OCI-LY7 (cell line): ENCODE results near the gene ST6GALNAC2. TPM values are rescaled to one million over a fixed set of nuclear protein-coding genes. Genes with fewer than 3 reads are reported as not detected.

ENCODE experiments used
- BruUV-seq: library from RNA; stranded (reverse); fragments of 400-500 nt; replicated peaks from 2 replicates; lab custom pipeline; 2021; lab: Mats Ljungman, UMichigan
- CTCF ChIA-PET: fragments of 300-600 bp; sonication (Branson Sonifier 250); formaldehyde crosslinking; loops from one replicate; lab custom pipeline; 2022; ENCODE audit warnings: antibody characterized with exemption; ENCODE audit not compliant: unreplicated experiment; lab: Charles Lee
- POLR2A ChIA-PET: fragments of 300-600 bp; sonication (Branson Sonifier 250); formaldehyde crosslinking; loops from one replicate; lab custom pipeline; 2022; ENCODE audit warnings: antibody characterized with exemption; lab: Charles Lee
- DNase-seq: peaks from one replicate; pipeline ENCODE4 v3.0.0-alpha.2; 2015; ENCODE audit warnings: low spot score
- H2AFZ ChIP-seq: fragments of 200-600 bp; sonication (generic), shearing (Covaris generic); 2 replicates; pipeline ENCODE4 v1.6.1; 2014; ENCODE audit warnings: mild to moderate bottlenecking, antibody characterized with exemption, low read length, moderate library complexity
- H3K27ac ChIP-seq: fragments of 200-600 bp; sonication (generic); 2 replicates; pipeline ENCODE4 v1.5.1; 2014; ENCODE audit warnings: mixed run types, low read depth, mild to moderate bottlenecking, moderate library complexity, low read length, inconsistent platforms; ENCODE audit not compliant: poor library complexity, severe bottlenecking
- H3K36me3 ChIP-seq: fragments of 200-600 bp; sonication (generic); 2 replicates; pipeline ENCODE4 v1.6.1; 2014; ENCODE audit warnings: mild to moderate bottlenecking, antibody characterized with exemption, low read length, moderate library complexity, mixed read lengths; ENCODE audit not compliant: insufficient read depth
- H3K4me1 ChIP-seq: fragments of 200-600 bp; sonication (generic); 2 replicates; pipeline ENCODE4 v1.5.1; 2014; ENCODE audit warnings: mild to moderate bottlenecking, low read length; ENCODE audit not compliant: insufficient read depth, poor library complexity, severe bottlenecking
- H3K4me2 ChIP-seq: fragments of 200-600 bp; sonication (generic); 2 replicates; pipeline ENCODE4 v1.6.1; 2014; ENCODE audit warnings: mild to moderate bottlenecking, low read length
- H3K4me3 ChIP-seq: fragments of 200-600 bp; sonication (generic); 2 replicates; pipeline ENCODE4 v1.5.1; 2014; ENCODE audit warnings: mild to moderate bottlenecking, low read depth, low read length; ENCODE audit not compliant: poor library complexity, severe bottlenecking
- H3K79me2 ChIP-seq: fragments of 200-600 bp; sonication (generic); 2 replicates; pipeline ENCODE4 v1.6.1; 2016; ENCODE audit warnings: low read depth, mild to moderate bottlenecking, low read length, moderate library complexity, mixed read lengths; ENCODE audit not compliant: insufficient read depth
- H3K9me2 ChIP-seq: fragments of 200-600 bp; sonication (generic); 2 replicates; pipeline ENCODE4 v1.6.1; 2016; ENCODE audit warnings: mild to moderate bottlenecking, low read length, mixed read lengths; ENCODE audit not compliant: insufficient read depth
- H3K9me3 ChIP-seq: fragments of 200-600 bp; sonication (generic); 2 replicates; pipeline ENCODE4 v1.6.1; 2014; ENCODE audit warnings: mild to moderate bottlenecking, mixed run types, low read length, mixed read lengths
- H4K20me1 ChIP-seq: fragments of 200-600 bp; sonication (generic); 2 replicates; pipeline ENCODE4 v1.6.1; 2014; ENCODE audit warnings: mild to moderate bottlenecking, antibody characterized with exemption, low read length, moderate library complexity, mixed read lengths; ENCODE audit not compliant: insufficient read depth
- EZH2phosphoT487 ChIP-seq: fragments of 200-600 bp; sonication (generic); IDR thresholded peaks from 2 replicates; pipeline ENCODE4 v1.6.1; 2018; ENCODE audit warnings: low read depth, borderline replicate concordance, mild to moderate bottlenecking, mixed run types, antibody characterized with exemption, low read length, moderate library complexity, mixed read lengths
- intact Hi-C: fragments of 100-400 bp; cut with micrococcal nuclease; formaldehyde crosslinking; loops from one replicate; pipeline ENCODE4 v1.10.0; 2022; ENCODE audit not compliant: unreplicated experiment
- total RNA-seq, 2 experiments: library from RNA; depleted of rRNA in 1 of 2; stranded (reverse); fragments of >200 nt in 1 of 2; shearing (Covaris generic) in 1 of 2; gene quantifications; 2 replicates each; pipeline ENCODE4 v1.2.3, GENCODE V29; 2014 to 2022
- TF ChIP-seq, protein P1 (sequence below): fragments of 200-600 bp; sonication (generic); conservative IDR thresholded peaks from 2 replicates; pipeline ENCODE4 v1.5.1; 2014; ENCODE audit warnings: mild to moderate bottlenecking, antibody characterized with exemption, low read length, moderate library complexity, mixed read lengths

The ST6GALNAC2 gene
- total RNA-seq, 2 experiments from 2014 or later = not detected

DNA sequence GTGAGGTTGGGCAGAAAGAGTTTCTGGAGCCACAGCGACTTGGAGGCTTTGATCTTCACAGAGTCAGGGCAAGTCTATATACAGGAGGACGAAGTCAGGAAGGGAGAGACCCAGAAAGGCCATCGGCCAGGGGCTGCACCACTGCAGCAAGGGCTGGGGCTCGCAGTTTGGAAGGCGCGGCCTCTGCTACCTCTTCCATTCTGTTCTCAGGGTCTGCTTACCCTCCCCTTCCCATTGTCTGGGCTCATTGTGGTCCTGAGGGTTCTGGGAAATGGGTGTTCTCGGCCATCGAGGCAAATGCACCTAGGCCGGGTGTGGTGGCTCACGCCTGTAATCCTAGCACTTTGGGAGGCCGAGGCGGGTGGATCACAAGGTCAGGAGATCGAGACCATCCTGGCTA, 41.9 kb upstream of the ST6GALNAC2 start:
- Histone ChIP-seq H3K9me3 (no peaks in the 10 kb centered on the region), H3K27ac (no peak overlapping the region), H3K4me3 (no peak overlapping the region), H3K4me1 (peaks cover 4% of the 10 kb centered on the region), H4K20me1 (no peaks in the 10 kb centered on the region), H3K4me2 (no peak overlapping the region), H2AFZ (no peak overlapping the region), H3K36me3 (no peaks in the 10 kb centered on the region), H3K9me2 (no peaks in the 10 kb centered on the region), H3K79me2 (no peaks in the 10 kb centered on the region)
- TF ChIP-seq, protein P1, sequence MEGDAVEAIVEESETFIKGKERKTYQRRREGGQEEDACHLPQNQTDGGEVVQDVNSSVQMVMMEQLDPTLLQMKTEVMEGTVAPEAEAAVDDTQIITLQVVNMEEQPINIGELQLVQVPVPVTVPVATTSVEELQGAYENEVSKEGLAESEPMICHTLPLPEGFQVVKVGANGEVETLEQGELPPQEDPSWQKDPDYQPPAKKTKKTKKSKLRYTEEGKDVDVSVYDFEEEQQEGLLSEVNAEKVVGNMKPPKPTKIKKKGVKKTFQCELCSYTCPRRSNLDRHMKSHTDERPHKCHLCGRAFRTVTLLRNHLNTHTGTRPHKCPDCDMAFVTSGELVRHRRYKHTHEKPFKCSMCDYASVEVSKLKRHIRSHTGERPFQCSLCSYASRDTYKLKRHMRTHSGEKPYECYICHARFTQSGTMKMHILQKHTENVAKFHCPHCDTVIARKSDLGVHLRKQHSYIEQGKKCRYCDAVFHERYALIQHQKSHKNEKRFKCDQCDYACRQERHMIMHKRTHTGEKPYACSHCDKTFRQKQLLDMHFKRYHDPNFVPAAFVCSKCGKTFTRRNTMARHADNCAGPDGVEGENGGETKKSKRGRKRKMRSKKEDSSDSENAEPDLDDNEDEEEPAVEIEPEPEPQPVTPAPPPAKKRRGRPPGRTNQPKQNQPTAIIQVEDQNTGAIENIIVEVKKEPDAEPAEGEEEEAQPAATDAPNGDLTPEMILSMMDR = no peak
- TF ChIP-seq EZH2phosphoT487 = no peak
- ChIA-PET POLR2A (no interaction called here), CTCF (no interaction called here)
- no peak for DNase-seq
- intact Hi-C loops = no loop called here
- BruUV-seq = no TSS peak

DNA sequence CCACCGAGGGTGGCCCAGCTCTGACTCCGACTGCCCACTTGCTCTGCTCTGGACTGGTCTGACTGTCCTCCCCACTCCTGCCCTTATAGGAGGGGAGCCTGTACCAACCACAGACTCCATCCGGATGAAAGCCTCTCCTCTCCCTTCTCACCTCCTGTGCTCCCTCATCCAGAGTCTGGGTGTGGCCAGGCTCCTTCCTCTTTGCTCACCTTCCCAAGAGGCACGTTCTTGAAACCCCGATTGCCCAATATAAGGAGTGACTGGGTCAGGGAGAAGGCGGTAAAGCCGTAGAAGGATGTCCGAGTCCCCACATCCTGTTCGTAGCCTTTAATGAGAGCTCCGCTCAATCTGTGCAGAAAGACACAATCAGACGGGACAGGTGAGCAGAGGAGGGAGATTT, 40.8 kb upstream of the ST6GALNAC2 start:
- Histone ChIP-seq H4K20me1 (no peaks in the 10 kb centered on the region), H3K4me2 (no peak overlapping the region), H3K9me3 (no peaks in the 10 kb centered on the region), H2AFZ (no peak overlapping the region), H3K4me1 (peaks cover 4% of the 10 kb centered on the region), H3K36me3 (no peaks in the 10 kb centered on the region), H3K79me2 (no peaks in the 10 kb centered on the region), H3K27ac (no peak overlapping the region), H3K9me2 (no peaks in the 10 kb centered on the region), H3K4me3 (no peak overlapping the region)
- CTCF ChIA-PET = interaction anchor here (0.5 to 1.0 kb wide), 2 partner anchors 12 to 168 kb away, joined by 4 read pairs; no protein-coding TSS in a partner anchor
- POLR2A ChIA-PET = no interaction called here
- DNase-seq = no peak
- no TSS peak for BruUV-seq
- intact Hi-C loops = no loop called here
- TF ChIP-seq, protein P1 = no peak
- TF ChIP-seq EZH2phosphoT487 = no peak

DNA sequence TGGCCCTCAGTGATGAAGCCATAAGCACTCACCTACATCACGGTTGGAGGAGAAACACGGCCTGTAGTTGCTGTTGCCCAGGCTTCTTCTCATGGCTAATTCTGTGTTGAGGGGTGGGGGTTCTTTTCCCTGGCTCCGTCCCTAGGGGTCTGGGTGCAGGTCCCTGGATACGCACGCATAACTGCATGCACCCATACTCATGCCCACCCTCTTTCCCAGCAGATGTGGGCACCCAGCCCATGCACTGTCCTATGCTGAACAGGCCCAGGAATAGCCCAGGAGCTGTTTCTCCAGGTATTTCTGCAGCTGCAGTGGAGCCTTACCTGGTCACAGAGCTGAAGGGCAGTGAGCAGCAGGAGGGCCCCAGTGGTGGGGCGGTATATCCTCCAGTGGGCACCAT, 39.8 kb upstream of the ST6GALNAC2 start:
- intact Hi-C loops = no loop called here
- TF ChIP-seq, protein P1 = no peak
- Histone ChIP-seq H3K79me2 (no peaks in the 10 kb centered on the region), H3K4me1 (peaks cover 4% of the 10 kb centered on the region), H3K9me2 (no peaks in the 10 kb centered on the region), H3K4me2 (no peak overlapping the region), H3K27ac (no peak overlapping the region), H3K9me3 (no peaks in the 10 kb centered on the region), H3K4me3 (no peak overlapping the region), H3K36me3 (no peaks in the 10 kb centered on the region), H4K20me1 (no peaks in the 10 kb centered on the region), H2AFZ (no peak overlapping the region)
- ChIA-PET CTCF (interaction anchor here (0.6 to 1.0 kb wide), 2 partner anchors 11 to 184 kb away, joined by 3 to 4 read pairs; no protein-coding TSS in a partner anchor), POLR2A (interaction anchor here (0.6 kb wide), 1 partner anchor 392 kb away, joined by 3 read pairs; no protein-coding TSS in a partner anchor)
- no TSS peak for BruUV-seq
- no peak for DNase-seq
